NCI-H345 (cell line): ENCODE results near the gene SPINDOC.
"Not testable (repeated sequence)": the region's sequence is repeated elsewhere in the genome, so short reads cannot be mapped to it uniquely, and the experiment has no call there.

Experiments used
- DNase-seq: peaks from one replicate; lab custom pipeline; 2025; lab: John Stamatoyannopoulos, UW

The SPINDOC gene

DNA sequence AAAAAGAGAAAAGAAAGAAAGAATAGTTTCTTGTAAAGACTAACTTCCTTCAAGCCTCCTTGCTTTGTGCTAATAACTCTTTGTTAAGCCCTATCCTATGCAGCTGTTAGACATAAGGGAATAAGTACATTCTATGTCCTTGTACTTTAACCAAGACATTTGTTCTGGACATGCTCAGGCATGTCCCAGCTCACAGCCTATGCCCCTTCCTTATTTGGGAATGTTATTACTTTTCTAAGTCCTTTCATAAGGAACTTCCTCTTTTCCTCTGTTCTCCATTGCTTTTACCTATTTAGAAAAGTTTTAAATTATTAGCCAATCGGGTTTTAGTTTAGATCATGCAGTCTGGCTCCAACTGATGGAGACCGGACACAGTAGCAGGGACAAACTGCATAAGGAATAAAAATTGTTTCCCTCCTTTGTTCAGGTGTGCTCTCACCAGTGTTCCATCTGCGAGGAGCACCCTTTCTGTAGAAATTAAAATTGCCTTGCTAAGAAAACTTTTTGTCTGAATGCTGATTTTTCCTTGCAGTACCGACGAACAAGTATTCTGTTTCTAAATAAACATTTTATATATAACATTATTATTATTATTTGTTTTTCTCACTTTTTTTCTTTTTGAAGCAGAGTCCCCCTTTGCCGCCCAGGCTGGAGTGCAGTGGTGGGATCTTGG, 21.6 kb upstream of the SPINDOC start:
- DNase-seq: no peak

DNA sequence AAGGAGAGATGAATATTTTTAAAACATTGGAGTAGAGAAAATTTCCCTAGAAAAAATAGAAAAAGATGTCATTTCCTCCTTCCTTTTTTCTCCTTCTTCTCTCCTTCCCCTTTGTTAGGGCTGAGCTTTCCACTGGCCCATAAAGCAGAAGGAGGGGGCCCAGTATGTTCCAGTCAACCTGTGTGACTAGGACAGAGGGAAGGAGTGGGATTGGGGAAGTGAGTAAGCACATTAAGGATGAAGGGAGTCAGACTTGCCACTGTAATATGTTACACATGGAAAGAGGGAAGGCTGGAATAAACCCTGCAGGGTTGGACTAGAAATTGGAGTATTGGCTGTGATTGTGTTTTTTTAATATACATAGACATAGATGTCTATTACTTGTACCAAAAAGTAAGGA, 20.1 kb upstream of the SPINDOC start:
- no peak for DNase-seq

DNA sequence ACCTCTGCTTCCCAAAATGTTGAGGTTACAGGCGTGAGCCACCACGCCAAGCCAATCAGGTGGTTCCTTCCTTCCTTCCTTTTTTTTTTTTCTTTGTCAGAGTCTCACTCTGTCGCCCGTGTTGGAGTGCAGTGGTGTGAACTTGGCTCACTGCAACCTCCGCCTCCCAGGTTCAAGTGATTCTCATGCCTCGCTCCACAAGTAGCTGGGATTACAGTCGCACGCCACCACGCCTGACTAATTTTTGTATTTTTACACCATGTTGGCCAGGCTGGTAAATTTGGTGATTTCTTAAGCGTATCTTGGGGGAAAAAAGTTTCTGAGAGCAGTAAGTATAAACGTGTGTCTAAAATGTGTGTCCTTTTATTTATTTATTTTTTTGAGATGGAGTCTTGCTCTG, 18.2 kb upstream of the SPINDOC start:
- no peak for DNase-seq

DNA sequence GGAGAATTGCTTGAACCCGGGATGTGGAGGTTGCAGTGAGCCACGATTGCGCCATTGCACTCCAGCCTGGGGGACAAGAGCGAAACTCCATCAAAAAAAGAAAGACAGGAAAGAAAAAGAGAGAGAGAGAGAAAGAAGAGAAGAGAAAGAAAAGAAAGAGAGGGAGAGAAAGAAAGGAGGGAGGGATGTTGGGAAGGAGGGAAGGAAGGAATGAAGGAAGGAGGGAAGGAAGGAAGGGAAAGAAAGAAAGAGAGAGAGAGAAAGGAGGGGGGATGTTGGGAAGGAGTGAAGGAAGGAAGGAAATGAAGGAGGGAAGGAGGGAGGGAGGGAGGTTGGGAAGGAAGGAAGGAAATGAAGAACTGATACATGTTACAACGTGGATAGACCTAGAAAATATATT, 12.3 kb upstream of the SPINDOC start:
- DNase-seq: no peak

GRCh38 chr11:63802637-63803414, 10.4 kb upstream of the SPINDOC start:
- DNase-seq: no peak

DNA sequence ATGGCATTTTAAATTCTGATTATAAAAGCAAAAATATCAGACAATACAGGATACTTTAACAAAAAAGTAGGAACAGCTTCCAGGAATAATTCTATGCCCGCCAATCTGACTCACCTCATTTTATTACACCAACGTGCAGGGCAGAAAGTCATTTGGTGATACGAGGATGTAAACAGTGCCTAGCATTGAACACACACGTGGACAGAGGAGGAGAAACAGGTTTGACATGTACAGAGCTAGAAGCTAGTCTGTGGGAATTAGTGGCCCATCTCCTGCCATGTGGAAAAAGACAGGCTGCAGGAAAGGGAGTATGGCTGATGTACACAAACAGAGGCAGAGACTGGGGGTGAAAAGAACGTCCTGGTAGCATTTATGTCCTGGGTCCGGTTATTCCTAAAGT, 9.0 kb upstream of the SPINDOC start:
- no peak for DNase-seq

DNA sequence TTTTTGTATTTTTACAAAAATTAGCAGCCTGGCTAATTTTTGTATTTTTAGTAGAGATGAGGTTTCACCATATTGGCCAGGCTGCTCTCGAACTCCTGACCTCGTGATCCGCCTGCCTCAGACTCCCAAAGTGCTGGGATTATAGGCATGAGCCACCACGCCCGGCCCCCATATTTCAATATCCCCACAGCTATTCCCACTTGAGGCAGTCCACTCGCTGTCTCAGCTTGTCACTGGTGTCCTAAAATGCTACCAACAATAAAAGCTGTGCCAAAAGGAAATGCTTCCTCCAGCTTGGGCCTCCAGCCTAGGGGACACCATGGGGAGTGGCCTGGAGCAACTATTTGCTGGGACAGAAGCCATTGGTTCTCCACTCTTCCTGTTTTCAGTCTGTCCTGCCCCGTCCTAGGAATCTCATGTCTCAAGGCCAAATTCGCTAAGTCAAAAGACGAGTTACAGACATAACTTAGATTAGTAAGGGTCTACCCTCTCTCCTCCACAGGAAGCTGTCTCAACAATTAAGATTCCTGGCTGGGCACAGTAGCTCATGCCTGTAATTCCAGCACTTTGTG, 7.3 kb upstream of the SPINDOC start:
- DNase-seq: no peak

GRCh38 chr11:63810383-63810782, 2.9 kb upstream of the SPINDOC start:
- not testable (repeated sequence) for DNase-seq

DNA sequence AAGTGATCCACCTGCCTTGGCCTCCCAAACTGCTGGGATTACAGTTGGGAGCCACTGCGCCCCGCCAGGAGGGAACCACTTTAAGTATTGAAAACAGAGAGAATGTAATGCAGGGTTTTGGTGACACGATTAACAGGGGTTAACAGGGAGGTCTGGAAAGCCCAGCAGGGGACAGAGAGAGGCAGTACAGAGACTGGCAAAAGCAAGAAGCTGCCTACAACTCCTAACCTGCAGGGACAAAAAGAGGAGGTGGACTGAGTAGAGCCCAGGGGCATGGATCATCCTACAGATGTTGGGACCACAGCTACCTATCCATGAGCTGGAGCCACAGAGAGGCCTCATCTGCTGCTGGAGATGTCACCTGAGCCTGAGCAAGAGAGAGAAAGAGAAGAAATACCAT, 1.7 kb upstream of the SPINDOC start:
- no peak for DNase-seq

DNA sequence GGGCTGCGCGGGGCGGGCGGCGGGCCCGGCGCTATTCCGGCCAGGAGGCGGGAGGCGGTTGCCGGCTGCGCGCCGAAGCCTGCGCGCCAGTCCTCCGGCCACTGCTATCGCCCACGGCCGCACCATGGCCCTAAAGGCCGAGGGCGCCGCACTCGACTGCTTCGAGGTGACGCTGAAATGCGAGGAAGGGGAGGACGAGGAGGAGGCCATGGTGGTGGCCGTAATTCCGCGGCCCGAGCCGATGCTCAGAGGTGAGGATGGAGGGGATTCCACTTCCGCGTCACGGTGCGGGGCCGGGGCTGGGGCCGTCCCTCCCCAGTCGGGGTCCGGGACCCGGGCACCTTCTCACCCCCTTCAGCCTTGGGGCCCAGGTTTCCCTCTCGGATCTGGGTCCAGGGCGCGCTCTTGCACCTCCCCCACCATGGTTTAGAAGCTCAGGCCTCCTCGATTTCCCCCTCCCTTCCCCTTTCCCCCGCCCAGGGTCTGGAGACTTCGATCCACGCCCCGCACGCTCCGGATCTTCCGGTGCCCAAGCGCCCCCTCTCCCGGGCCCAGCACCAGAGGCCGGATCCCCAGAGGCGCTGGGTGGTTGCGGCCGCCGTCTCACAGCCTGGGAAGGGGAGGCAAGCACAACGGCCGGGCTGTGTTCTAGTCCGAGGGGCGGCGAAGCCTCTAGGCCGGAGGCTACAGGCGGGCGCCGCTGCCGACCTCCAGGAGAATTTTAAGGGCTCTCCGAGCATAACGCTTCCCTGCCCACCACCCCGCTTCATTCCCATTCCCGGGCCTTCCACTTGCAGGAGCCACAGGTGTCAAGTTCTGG, 517 bp downstream of the SPINDOC start:
- peak; percentile 56 for DNase-seq

DNA sequence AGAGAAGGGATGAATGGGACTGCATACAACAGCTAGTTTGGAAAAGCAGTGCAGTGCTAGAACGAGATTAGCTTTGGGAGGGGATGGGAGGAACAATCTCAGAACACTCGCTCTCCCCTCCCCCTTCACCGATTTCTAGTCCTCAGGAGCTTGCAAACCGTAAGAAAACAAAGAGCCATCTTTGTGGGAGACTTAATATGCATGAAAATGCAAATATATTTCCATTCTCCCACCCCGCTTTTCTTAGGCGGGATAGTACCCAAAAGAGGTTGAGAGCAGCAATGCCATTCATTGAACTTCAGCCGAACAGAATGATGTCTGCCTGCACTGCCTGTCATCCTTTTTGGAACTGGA, 1.1 kb downstream of the SPINDOC start:
- peak; percentile 27 for DNase-seq

- no peak for DNase-seq
Observed at GRCh38 chr11:63816166-63816565, 2.9 kb downstream of the SPINDOC start.

- DNase-seq: no peak
Observed at GRCh38 chr11:63816732-63817131, 3.5 kb downstream of the SPINDOC start.

GRCh38 chr11:63817758-63818498, 4.7 kb downstream of the SPINDOC start:
- DNase-seq: no peak

GRCh38 chr11:63818609-63819008, 5.4 kb downstream of the SPINDOC start:
- no peak for DNase-seq

GRCh38 chr11:63821411-63821810, 8.2 kb downstream of the SPINDOC start:
- no peak for DNase-seq

DNA sequence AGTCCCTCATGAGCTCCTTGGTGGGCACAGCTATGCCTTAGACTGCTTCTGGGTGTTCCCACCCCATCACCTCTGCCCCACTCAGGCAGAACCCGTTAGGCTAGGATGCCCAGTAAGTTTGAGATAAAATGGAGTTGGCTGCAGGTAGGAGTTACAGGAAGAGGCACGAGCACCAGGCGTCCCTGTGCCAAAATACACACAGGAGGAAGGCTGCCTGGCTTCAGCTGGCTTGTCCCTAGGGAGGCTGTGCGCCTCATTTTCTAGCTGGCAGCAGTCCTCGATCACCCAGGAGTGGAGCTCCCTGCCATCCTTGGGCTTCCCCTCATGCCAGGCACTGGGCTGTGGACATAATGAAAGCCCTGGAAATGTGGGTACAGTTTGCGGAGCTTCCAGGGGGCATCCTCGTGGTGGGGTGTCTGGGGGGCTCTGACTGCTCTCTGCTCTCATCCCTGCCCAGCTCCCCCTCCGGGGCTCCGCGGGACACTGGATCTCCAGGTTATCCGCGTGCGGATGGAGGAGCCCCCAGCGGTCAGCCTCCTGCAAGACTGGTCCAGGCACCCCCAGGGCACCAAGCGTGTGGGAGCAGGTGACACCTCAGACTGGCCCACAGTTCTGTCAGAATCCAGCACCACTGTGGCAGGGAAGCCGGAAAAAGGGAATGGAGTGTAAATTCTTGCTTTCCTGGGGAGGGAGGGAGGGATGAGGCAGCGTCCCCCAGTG, 13.4 kb downstream of the SPINDOC start:
- DNase-seq: no peak

- peak; percentile 16 for DNase-seq
Observed at GRCh38 chr11:63829823-63830489, 16.7 kb downstream of the SPINDOC start.

- no peak for DNase-seq
Observed at GRCh38 chr11:63831326-63831725, 18.1 kb downstream of the SPINDOC start.

DNA sequence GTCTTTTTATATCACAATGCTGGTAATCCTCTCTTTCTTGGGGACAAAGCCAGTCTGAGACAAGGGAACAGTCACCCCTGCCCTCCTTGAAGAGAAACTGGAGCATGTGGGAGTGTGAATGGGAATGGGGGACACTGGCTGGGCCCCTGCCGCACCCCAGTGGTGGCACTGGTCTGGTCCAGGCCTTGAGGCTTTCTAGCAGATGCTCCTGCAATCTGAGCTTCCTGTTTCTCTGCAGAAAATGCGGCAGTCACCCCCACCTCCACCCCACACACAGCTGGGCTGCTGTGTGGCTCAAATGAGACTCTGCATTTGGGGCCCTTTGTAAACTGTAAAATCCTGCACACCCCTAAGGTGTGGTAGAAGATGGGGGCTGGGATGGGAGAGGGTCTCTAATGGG, 19.1 kb downstream of the SPINDOC start:
- DNase-seq: no peak

- no peak for DNase-seq
Observed at GRCh38 chr11:63833048-63833447, 19.8 kb downstream of the SPINDOC start.
